SIG-M5 treated with dmso at 0.1 percent for 504 hours (cell line): ENCODE measurements around the gene INHBE.
"Not testable (repeated sequence)": the region's sequence is repeated elsewhere in the genome, so short reads cannot be mapped to it uniquely, and the experiment has no call there.

Experiments
- DNase-seq: peaks from one replicate; lab custom pipeline; 2025; ENCODE audit not compliant: unreplicated experiment; lab: John Stamatoyannopoulos, UW

Gene INHBE

DNA sequence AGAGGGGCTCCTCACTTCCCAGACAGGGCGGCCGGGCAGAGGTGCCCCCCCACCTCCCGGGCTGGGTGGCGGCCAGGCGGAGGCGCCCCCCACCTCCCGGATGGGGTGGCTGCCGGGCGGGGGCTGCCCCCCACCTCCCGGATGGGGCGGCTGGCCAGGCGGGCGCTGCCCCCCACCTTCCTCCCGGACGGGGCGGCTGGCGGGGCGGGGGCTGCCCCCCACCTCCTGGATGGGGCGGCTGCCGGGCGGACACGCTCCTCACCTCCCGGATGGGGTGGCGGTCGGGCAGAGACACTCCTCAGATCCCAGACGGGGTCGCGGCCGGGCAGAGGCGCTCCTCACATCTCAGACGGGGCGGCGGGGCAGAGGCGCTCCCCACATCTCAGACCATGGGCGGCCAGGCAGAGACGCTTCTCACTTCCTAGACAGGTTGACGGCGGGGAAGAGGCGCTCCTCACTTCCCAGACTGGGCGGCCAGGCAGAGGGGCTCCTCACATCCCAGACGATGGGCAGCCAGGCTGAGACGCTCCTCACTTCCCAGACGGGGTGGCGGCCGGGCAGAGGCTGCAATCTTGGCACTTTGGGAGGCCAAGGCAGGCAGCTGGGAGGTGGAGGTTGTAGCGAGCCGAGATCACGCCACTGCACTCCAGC is 40.1 kb downstream of the INHBE start:
- DNase-seq = not testable (repeated sequence)

DNA sequence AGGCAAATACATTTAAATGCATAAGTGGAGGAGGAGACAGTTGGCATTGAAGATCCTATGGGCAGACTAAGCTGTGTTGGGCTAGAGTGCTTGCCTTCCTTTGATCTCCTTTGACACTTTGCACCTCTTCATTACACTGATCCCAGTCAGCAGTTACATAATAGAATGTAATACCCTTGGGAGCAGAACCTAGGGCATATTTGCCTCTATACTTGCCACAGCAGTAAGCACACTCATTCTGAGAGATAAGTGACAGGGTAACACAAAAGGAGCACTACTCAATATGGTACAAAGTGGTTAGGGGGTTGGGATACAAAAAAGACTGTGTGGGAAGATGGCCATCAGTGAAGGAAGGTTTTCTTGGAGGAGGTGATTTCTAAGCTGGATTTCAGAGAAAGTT is 41.7 kb downstream of the INHBE start:
- no peak for DNase-seq

DNA sequence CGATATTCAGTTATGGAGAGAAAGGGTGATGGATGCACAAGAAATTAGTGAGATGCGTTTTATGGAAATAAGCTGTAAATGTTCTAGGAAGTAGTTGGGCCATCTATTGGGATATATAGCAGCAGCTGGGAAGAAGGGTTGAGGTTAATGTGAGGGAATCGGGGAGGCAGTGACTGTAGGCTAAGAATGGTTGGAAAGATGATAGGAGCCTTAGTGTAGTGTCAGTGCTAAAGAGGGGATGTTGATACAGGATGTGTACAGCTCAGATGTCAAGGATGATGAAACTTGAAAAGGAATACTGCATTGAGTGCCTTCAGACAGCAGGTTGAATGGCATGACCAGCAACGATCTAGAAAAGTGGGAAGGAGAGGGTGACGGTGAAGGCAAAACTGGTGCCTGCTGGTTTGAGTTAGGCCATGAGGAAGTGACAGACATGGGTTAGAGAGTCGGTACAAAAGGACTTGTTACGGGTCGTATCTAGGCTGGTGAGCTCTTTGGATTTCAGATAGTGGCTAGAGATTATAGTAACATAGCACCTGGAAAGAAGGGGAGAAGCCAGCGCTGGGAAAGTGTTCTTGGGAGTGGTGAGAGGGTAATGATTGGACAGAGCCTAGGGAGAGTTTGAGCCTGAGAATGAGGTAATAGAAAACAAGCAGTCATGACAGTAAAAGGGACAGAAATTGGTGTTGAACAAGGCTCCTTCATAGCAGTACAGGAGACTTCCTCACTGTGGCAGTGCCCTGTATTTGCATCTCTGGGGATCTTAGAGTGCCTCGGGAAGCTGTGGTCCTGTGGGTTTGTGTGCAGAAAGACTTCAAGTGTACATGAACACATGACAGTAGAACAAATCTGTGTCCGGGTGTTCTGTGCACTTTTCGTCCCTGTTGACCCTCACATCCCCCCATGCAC is 42.4 kb downstream of the INHBE start:
- no peak for DNase-seq

DNA sequence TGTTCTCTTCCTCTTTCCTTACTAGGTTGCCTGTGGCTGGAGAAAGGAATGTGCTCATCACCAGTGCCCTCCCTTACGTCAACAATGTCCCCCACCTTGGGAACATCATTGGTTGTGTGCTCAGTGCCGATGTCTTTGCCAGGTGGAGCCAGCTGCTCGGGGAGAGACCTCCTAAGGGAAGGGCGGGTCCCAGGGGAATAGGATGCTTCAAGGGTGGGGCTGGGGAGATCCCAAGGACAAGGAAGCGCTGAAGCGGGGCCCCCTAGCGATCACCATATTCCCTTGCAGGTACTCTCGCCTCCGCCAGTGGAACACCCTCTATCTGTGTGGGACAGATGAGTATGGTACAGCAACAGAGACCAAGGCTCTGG is 43.0 kb downstream of the INHBE start:
- no peak for DNase-seq

DNA sequence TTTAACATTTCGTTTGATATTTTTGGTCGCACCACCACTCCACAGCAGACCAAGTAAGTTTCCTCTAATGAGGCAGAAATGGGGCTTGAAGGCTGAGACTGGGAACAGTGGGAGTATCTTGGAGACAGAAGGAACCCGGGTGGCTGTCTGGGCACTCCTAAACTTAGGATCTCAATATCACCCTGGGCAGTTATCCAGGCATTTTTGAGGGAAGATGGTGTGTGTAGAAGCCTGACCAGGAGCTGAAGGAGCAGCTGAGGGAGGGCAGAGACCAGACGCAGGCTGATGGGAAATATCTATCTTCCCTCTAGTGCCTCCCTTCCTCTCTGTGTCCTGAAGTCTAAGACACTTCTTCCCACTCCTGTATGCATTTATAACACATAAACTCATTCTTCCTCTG is 43.5 kb downstream of the INHBE start:
- DNase-seq = no peak

DNA sequence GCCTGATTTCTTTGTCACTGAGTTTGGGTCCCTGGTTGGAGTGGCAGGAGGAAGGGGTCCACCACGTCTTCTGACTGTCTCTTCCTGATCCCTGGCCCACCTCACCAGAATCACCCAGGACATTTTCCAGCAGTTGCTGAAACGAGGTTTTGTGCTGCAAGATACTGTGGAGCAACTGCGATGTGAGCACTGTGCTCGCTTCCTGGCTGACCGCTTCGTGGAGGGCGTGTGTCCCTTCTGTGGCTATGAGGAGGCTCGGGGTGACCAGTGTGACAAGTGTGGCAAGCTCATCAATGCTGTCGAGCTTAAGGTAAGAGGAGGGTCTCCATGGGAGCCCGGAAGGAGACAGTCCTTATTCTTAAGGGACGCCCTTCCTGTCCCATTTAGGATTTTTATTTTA is 45.1 kb downstream of the INHBE start:
- DNase-seq = no peak

DNA sequence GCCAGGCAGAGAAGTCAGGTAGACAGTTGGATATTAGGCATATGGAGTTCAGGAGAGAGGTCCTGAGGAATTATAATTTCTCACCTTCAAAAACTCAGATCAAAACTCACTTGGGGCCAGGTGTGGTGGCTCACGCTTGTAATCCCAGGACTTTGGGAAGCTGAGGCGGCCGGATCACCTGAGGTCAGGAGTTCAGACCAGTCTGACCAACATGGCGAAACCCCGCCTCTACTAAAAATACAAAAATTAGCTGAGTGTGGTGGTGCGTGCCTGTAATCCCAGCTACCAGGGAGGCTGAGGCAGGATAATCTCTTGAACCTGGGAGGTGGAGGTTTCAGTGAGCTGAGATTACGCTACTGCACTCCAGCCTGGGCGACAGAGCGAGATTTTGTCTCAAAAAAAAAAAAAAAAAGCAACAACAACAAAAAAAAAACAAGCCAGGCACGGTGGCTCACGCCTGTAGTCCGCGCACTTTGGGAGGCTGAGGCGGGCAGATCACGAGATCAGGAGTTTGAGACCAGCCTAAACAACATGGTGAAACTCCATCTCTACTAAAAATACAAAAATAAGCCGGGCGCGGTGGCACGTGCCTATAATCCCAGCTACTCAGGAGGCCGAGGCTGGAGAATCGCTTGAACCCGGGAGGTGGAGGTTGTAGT is 47.3 kb downstream of the INHBE start:
- DNase-seq = not testable (repeated sequence)

DNA sequence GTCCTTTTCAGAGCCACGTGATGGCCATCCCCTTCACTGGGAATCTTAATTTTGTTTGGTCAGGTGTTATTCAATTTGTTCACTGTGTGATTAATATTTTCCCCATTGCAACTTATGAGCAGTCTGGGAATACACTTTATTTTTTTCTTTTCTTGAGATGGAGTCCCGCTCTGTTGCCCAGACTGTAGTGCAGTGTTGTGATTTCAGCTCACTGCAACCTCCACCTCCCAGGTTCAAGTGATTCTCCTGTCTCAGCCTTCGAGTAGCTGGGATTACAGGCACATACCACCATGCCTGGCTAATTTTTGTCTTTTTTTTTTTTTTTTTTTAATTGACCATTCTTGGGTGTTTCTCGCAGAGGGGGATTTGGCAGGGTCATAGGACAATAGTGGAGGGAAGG is 51.4 kb downstream of the INHBE start:
- DNase-seq = not testable (repeated sequence)
